ENCODE measurements around the gene CTRL.

DNA sequence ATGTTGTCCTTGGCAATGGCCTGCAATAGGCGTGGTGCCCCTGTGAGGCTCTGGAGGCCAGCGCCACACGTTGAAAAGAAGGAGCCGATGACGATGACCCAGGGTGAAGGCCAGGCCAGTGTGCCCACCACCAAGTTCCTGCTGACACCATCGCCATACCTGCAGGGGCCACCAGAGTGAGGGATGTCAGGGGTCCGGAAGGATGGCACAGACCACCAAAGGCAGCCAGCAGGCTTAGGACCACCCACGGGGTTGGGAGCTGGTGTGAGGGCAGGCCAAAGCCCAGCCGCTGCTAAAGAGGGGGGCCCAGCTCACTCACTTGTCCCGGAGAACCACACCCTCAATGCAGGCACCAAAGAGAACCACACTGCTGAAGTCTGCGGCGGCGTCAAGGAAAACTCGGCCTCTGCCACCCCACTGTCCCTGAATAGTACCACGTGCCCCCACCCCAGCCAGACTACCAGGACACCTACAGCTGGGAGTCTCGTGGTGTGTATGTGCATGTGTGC is 18.7 kb upstream of the CTRL start:
- TF ChIP-seq EP300 (IDR thresholded peaks at IDR 0.05), result no peak
- TF ChIP-seq, protein P1, sequence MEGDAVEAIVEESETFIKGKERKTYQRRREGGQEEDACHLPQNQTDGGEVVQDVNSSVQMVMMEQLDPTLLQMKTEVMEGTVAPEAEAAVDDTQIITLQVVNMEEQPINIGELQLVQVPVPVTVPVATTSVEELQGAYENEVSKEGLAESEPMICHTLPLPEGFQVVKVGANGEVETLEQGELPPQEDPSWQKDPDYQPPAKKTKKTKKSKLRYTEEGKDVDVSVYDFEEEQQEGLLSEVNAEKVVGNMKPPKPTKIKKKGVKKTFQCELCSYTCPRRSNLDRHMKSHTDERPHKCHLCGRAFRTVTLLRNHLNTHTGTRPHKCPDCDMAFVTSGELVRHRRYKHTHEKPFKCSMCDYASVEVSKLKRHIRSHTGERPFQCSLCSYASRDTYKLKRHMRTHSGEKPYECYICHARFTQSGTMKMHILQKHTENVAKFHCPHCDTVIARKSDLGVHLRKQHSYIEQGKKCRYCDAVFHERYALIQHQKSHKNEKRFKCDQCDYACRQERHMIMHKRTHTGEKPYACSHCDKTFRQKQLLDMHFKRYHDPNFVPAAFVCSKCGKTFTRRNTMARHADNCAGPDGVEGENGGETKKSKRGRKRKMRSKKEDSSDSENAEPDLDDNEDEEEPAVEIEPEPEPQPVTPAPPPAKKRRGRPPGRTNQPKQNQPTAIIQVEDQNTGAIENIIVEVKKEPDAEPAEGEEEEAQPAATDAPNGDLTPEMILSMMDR (IDR thresholded peaks at IDR 0.05), result no peak
